ENCODE results near the gene ALDOB. TPM values are rescaled to one million over a fixed set of nuclear protein-coding genes. Genes with fewer than 3 reads are reported as not detected.
A peak's percentile ranks its signal among the peaks of the same experiment; 100 is the strongest.

Gene ALDOB
- total and polyA plus RNA-seq, 4 donors = 527 to 2,132 (median 1,808) TPM

DNA sequence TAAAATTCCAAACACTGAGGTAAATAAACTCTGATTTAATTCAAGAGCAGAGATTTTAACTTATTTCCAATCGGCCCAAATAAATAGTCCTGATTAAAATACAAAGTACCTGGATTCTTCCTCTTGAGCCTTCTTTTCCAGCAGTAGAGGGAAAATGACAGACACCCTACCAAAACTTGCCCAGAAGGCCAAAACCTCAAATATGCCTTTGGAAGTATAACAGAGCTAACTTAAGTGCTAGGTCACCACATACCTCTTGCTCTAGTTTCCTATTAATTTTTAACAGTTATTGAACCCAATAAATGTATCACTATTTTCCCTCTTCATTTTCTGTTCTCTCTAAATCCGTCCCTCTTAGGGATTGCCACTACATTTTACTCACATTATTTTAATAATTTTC lies 52.2 kb downstream of the ALDOB start (continued):
- TF ChIP-seq, protein P1, sequence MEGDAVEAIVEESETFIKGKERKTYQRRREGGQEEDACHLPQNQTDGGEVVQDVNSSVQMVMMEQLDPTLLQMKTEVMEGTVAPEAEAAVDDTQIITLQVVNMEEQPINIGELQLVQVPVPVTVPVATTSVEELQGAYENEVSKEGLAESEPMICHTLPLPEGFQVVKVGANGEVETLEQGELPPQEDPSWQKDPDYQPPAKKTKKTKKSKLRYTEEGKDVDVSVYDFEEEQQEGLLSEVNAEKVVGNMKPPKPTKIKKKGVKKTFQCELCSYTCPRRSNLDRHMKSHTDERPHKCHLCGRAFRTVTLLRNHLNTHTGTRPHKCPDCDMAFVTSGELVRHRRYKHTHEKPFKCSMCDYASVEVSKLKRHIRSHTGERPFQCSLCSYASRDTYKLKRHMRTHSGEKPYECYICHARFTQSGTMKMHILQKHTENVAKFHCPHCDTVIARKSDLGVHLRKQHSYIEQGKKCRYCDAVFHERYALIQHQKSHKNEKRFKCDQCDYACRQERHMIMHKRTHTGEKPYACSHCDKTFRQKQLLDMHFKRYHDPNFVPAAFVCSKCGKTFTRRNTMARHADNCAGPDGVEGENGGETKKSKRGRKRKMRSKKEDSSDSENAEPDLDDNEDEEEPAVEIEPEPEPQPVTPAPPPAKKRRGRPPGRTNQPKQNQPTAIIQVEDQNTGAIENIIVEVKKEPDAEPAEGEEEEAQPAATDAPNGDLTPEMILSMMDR (IDR thresholded peaks at IDR 0.05; ENCODE audit: low read depth, low read length, missing input control) = no peak
- TF ChIP-seq, protein P2, sequence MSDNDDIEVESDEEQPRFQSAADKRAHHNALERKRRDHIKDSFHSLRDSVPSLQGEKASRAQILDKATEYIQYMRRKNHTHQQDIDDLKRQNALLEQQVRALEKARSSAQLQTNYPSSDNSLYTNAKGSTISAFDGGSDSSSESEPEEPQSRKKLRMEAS (IDR thresholded peaks at IDR 0.05) = no peak
- TF ChIP-seq NR2F2 (IDR thresholded peaks at IDR 0.05) = no peak

DNA sequence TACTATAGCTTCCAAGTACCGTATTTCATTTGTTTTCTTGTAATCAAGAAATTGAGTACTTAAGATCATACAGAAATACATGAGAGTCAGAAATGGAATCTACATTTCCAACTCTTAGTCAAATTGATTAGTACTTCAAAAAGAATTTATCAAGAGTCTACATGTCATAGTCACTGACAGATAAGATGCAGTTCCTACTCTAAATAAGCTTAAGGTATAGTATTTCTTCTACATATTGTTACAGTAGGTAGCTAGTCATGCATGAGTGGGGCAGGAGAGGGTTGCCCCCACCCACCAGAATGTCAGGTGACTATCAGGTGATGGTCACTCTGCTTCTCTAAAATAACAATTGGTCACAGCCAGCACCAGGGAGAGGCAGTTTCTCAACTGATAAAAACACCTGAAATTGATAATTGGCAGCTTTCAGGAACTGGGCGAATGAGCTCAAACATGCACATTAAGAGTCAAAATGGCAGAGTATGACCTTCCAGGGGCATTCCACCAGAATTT lies 53.7 kb downstream of the ALDOB start:
- H3K27me3 ChIP-seq (ENCODE audit: control insufficient read depth in 4 of 4, insufficient read depth in 4 of 4, low read length in 3 of 4) = no peaks in the 10 kb centered on the region
- DNase-seq (ENCODE audit: low spot score) = no peak
- peaks cover 0 to 6% (median 1%) of the 10 kb centered on the region in 4 donors for H3K36me3 ChIP-seq (ENCODE audit: control insufficient read depth in 4 of 4, insufficient read depth in 3 of 4, low read depth in 1 of 4, low read length in 3 of 4)
- H3K4me3 ChIP-seq (ENCODE audit: low read depth in 1 of 3, low read length in 3 of 3) = peak overlapping the region; percentile 56 to 91 (median 64)
- 34% methylated on average over 2 of the region's 2 CpGs for WGBS
- TF ChIP-seq YY1 (IDR thresholded peaks at IDR 0.05) = peak; percentile 64
- no peak for TF ChIP-seq HNF4G (IDR thresholded peaks at IDR 0.05)
- TF ChIP-seq RAD21 (IDR thresholded peaks at IDR 0.05) = no peak
- TF ChIP-seq, protein P3, sequence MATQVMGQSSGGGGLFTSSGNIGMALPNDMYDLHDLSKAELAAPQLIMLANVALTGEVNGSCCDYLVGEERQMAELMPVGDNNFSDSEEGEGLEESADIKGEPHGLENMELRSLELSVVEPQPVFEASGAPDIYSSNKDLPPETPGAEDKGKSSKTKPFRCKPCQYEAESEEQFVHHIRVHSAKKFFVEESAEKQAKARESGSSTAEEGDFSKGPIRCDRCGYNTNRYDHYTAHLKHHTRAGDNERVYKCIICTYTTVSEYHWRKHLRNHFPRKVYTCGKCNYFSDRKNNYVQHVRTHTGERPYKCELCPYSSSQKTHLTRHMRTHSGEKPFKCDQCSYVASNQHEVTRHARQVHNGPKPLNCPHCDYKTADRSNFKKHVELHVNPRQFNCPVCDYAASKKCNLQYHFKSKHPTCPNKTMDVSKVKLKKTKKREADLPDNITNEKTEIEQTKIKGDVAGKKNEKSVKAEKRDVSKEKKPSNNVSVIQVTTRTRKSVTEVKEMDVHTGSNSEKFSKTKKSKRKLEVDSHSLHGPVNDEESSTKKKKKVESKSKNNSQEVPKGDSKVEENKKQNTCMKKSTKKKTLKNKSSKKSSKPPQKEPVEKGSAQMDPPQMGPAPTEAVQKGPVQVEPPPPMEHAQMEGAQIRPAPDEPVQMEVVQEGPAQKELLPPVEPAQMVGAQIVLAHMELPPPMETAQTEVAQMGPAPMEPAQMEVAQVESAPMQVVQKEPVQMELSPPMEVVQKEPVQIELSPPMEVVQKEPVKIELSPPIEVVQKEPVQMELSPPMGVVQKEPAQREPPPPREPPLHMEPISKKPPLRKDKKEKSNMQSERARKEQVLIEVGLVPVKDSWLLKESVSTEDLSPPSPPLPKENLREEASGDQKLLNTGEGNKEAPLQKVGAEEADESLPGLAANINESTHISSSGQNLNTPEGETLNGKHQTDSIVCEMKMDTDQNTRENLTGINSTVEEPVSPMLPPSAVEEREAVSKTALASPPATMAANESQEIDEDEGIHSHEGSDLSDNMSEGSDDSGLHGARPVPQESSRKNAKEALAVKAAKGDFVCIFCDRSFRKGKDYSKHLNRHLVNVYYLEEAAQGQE (IDR thresholded peaks at IDR 0.05) = no peak
- no peak for TF ChIP-seq SP1 (IDR thresholded peaks at IDR 0.05)
- no peak for TF ChIP-seq GABPA (IDR thresholded peaks at IDR 0.05 in 1 of 2, conservative IDR thresholded peaks at IDR 0.05 in 1 of 2)
- peak overlapping the region; percentile 52 to 83 for H3K27ac ChIP-seq (ENCODE audit: low read depth in 1 of 2, low read length in 2 of 2)
- peaks cover 0 to 2% (median 0%) of the 10 kb centered on the region in 4 donors for H3K9me3 ChIP-seq (ENCODE audit: control insufficient read depth in 4 of 4, low read length in 3 of 4)
- H3K4me1 ChIP-seq (ENCODE audit: control insufficient read depth in 4 of 4, insufficient read depth in 4 of 4, low read length in 3 of 4) = peaks cover 2 to 41% (median 20%) of the 10 kb centered on the region in 4 donors
- peak overlapping the region; percentile 45 to 94 for H3K9ac ChIP-seq (ENCODE audit: low read depth in 1 of 2, low read length in 2 of 2)

DNA sequence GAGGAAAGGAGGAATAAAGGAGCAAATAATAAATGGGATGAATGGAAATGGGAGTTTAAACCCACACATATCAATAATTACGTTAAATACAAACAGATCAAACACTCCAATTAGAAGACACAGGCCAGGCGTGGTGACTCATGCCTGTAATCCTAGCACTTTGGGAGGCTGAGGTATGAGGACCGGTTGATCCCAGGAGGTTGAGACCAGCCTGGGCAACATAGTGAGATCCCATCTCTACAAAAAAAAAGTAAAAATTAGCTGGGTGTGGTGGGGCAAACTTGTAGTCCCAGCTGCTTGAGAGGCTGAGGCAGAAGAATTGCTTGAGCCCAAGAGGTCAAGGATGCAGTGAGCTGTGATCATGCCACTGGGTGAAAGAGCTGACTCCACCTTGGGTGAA lies 54.5 kb downstream of the ALDOB start:
- H3K9ac ChIP-seq (ENCODE audit: low read depth in 1 of 2, low read length in 2 of 2) = peak overlapping the region in 1 of 2 donors; percentile 67
- peak overlapping the region in 1 of 3 donors; percentile 91 for H3K4me3 ChIP-seq (ENCODE audit: low read depth in 1 of 3, low read length in 3 of 3)
- WGBS = 64% methylated on average over 3 of the region's 3 CpGs
- H3K4me1 ChIP-seq (ENCODE audit: control insufficient read depth in 4 of 4, insufficient read depth in 4 of 4, low read length in 3 of 4) = peaks cover 4 to 44% (median 22%) of the 10 kb centered on the region in 4 donors
- no peak for DNase-seq (ENCODE audit: low spot score)
- H3K36me3 ChIP-seq (ENCODE audit: control insufficient read depth in 4 of 4, insufficient read depth in 3 of 4, low read depth in 1 of 4, low read length in 3 of 4) = peaks cover 0 to 6% (median 1%) of the 10 kb centered on the region in 4 donors
- H3K27ac ChIP-seq (ENCODE audit: low read depth in 1 of 2, low read length in 2 of 2) = peak overlapping the region; percentile 5 to 10
- H3K27me3 ChIP-seq (ENCODE audit: control insufficient read depth in 4 of 4, insufficient read depth in 4 of 4, low read length in 3 of 4) = no peaks in the 10 kb centered on the region
- TF ChIP-seq TAF1 (conservative IDR thresholded peaks at IDR 0.05) = no peak
- TF ChIP-seq YY1 (IDR thresholded peaks at IDR 0.05) = no peak
- peaks cover 0 to 2% (median 0%) of the 10 kb centered on the region in 4 donors for H3K9me3 ChIP-seq (ENCODE audit: control insufficient read depth in 4 of 4, low read length in 3 of 4)
